ENCODE data around the gene PLEKHN1. TPM values are rescaled to one million over a fixed set of nuclear protein-coding genes. Genes with fewer than 3 reads are reported as not detected.
A peak's percentile ranks its signal among the peaks of the same experiment; 100 is the strongest.
"Not testable (repeated sequence)": the region's sequence is repeated elsewhere in the genome, so short reads cannot be mapped to it uniquely, and the experiment has no call there.

The PLEKHN1 gene
- polyA plus RNA-seq, 1 experiment: 0.88 TPM

- H3K27me3 ChIP-seq (ENCODE audit: control insufficient read depth, insufficient read depth, low read length): no peaks in the 10 kb centered on the region
- H3K36me3 ChIP-seq (ENCODE audit: control insufficient read depth, insufficient read depth, low read length): no peaks in the 10 kb centered on the region; the same call in none of the 2 replicates
- no peak for TF ChIP-seq CTCF (IDR thresholded peaks at IDR 0.05; ENCODE audit: insufficient read depth, low read depth, low read length)
- ChIA-PET CTCF (interaction anchor here (0.7 to 1.6 kb wide), 3 partner anchors 21 to 333 kb away, joined by 3 to 12 read pairs (median 3); no protein-coding TSS in a partner anchor), POLR2A (interaction anchor here (0.5 kb wide), 1 partner anchor 370 kb away, joined by 5 read pairs; the partner anchor contains the start of gene AURKAIP1)
- H3K4me3 ChIP-seq (ENCODE audit: low read depth, low read length): no peak overlapping the region
- DNase-seq (ENCODE audit: low read depth): peak; percentile 45
Measured at GRCh38 chr1:1004780-1005697, 38.8 kb downstream of the PLEKHN1 start.

- no peaks in the 10 kb centered on the region; the same call in none of the 2 replicates for H3K36me3 ChIP-seq (ENCODE audit: control insufficient read depth, insufficient read depth, low read length)
- H3K27me3 ChIP-seq (ENCODE audit: control insufficient read depth, insufficient read depth, low read length): no peaks in the 10 kb centered on the region
- CTCF ChIA-PET: interaction anchor here (1.6 to 2.2 kb wide), 2 partner anchors 13 to 21 kb away, joined by 5 to 12 read pairs; no protein-coding TSS in a partner anchor
- DNase-seq (ENCODE audit: low read depth): no peak
- no peak for TF ChIP-seq CTCF (IDR thresholded peaks at IDR 0.05; ENCODE audit: insufficient read depth, low read depth, low read length)
- H3K4me3 ChIP-seq (ENCODE audit: low read depth, low read length): no peak overlapping the region
- POLR2A ChIA-PET: no interaction called here
Measured at GRCh38 chr1:1005774-1006304, 39.6 kb downstream of the PLEKHN1 start.

GRCh38 chr1:1006305-1007159, 40.2 kb downstream of the PLEKHN1 start:
- ChIA-PET POLR2A (no interaction called here), CTCF (interaction anchor here (1.0 to 2.2 kb wide), 2 partner anchors 12 to 22 kb away, joined by 4 to 5 read pairs; no protein-coding TSS in a partner anchor)
- Histone ChIP-seq H3K27me3 (ENCODE audit: control insufficient read depth, insufficient read depth, low read length) (no peaks in the 10 kb centered on the region), H3K36me3 (ENCODE audit: control insufficient read depth, insufficient read depth, low read length) (no peaks in the 10 kb centered on the region; the same call in none of the 2 replicates), H3K4me3 (ENCODE audit: low read depth, low read length) (no peak overlapping the region)
- no peak for TF ChIP-seq CTCF (IDR thresholded peaks at IDR 0.05; ENCODE audit: insufficient read depth, low read depth, low read length)
- DNase-seq (ENCODE audit: low read depth): no peak

- DNase-seq (ENCODE audit: low read depth); POLR2A ChIA-PET; H3K36me3 ChIP-seq (ENCODE audit: control insufficient read depth, insufficient read depth, low read length); H3K4me3 ChIP-seq (ENCODE audit: low read depth, low read length); H3K27me3 ChIP-seq (ENCODE audit: control insufficient read depth, insufficient read depth, low read length): not testable (repeated sequence)
- CTCF ChIA-PET: interaction anchor here (1.1 to 1.5 kb wide), 3 partner anchors 9 to 53 kb away, joined by 4 to 8 read pairs (median 5); no protein-coding TSS in a partner anchor
Measured at GRCh38 chr1:1010131-1010530, 43.8 kb downstream of the PLEKHN1 start.

GRCh38 chr1:1011396-1011949, 45.2 kb downstream of the PLEKHN1 start:
- DNase-seq (ENCODE audit: low read depth): no peak
- no peaks in the 10 kb centered on the region for H3K27me3 ChIP-seq (ENCODE audit: control insufficient read depth, insufficient read depth, low read length)
- ChIA-PET CTCF (interaction anchor here (0.6 kb wide), 1 partner anchor 68 kb away, joined by 3 read pairs; no protein-coding TSS in a partner anchor), POLR2A (no interaction called here)
- no peaks in the 10 kb centered on the region for H3K36me3 ChIP-seq (ENCODE audit: control insufficient read depth, insufficient read depth, low read length)
- no peak for TF ChIP-seq CTCF (IDR thresholded peaks at IDR 0.05; ENCODE audit: insufficient read depth, low read depth, low read length)
- no peak overlapping the region for H3K4me3 ChIP-seq (ENCODE audit: low read depth, low read length)

GRCh38 chr1:1012736-1013104, 46.4 kb downstream of the PLEKHN1 start:
- peak overlapping the region; percentile 71 for H3K4me3 ChIP-seq (ENCODE audit: low read depth, low read length)
- H3K27me3 ChIP-seq (ENCODE audit: control insufficient read depth, insufficient read depth, low read length); H3K36me3 ChIP-seq (ENCODE audit: control insufficient read depth, insufficient read depth, low read length); POLR2A ChIA-PET; DNase-seq (ENCODE audit: low read depth): not testable (repeated sequence)
- CTCF ChIA-PET: interaction anchor here (1.1 to 3.3 kb wide), 4 partner anchors 10 to 51 kb away, joined by 3 to 15 read pairs (median 9); no protein-coding TSS in a partner anchor
